GM18868 (cell line): ENCODE data around the gene YAF2.
"Not testable (repeated sequence)": the region's sequence is repeated elsewhere in the genome, so short reads cannot be mapped to it uniquely, and the experiment has no call there.

Experiments
- ATAC-seq: cut with Tn5 transposase; IDR thresholded peaks from one replicate; pipeline ENCODE4 v1.9.1; 2021; ENCODE audit warnings: mild to moderate bottlenecking, moderate library complexity; ENCODE audit not compliant: unreplicated experiment

The YAF2 gene

DNA sequence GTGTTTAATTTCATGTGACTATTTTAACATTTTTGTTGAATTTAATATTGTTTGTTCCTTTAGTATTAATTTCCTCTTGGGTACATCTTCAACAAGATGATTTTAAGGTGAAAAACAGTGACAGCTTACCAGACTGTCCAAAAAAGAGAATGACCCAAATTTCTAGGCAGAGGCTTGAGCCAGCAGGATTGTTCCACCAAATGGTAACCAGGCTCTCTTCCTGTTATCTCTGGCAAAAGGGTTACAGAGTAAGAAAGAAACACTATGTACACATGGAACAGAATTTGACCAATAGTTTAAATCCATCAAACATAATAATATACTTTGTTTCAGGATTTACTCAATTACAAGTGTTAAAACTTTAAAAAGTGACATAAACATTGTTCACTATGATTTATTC is 39.0 kb downstream of the YAF2 start:
- no peak for ATAC-seq

DNA sequence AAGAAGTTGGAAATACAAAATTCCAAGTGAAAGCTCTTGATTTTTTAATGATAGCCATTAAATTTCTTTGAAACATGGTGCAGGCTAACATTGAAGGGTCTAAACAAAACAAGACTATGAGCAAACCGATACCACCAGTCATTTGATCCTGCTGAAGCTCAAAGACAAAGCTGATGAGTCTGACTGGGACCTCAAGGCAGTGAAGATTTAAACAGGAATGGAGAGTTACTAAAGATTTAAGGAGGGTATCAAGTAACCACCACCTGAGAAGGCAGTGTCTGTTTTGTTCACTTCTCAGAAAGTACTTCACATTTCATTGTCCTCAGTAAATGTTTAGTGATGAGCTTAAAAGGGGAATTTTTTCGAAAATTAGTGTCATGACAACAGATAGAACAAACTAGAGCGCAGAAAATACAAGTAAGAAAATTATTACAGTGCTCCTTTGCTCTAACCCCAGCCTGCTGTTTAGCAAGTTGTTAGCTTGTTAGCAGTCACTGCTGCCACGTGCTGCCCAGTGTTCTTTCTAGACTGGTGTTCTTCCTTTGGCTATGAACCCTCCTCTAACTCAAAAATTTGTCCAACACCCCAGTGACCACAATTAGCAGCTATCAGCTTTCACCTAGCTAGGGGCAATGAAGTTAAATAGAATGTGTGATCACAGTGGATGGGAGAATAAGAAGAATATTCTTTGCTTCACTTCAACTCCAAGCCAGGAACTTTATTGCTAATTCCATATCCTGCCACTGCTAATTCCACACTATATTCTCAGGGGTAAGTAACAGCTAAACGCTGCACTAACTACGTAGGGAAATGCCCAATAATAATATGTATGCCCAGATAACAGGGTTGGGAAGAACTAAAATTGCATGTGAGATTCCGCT is 41.1 kb downstream of the YAF2 start:
- ATAC-seq = no peak

DNA sequence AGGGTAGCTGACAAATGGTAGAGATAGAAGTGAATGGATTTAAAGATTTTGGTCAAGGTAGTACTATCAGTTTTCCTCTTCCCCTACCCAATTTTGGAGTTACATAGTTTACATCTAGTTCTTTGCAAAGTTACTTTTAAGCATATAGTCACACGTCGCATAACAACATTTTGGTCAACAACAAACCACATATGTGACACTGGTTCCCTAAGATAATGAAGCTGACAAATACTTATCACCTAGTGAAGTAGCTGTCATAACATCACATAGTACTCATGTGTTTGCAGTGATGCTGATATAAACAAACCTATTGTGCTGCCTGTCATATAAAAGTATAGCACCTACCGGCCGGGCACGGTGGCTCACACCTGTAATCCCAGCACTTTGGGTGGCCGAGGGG is 45.4 kb downstream of the YAF2 start:
- no peak for ATAC-seq

DNA sequence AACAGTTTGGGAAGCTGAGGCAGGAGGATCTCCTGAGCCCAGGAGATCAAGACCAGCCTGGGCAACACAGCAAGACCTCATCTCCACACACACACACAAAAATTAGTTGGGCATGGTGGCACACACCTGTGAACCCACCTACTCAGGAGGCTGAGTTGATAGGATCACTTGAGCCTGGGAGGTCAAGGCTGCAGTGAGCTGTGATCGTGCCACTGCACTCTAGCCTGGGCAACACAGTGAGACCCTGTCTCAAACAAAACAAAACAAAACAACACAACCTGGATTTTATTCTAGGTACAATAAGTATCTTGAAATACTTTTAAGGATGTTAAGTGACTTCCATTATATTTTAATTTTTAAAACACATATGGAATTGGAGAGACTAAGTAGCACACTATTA is 45.8 kb downstream of the YAF2 start:
- ATAC-seq = no peak

DNA sequence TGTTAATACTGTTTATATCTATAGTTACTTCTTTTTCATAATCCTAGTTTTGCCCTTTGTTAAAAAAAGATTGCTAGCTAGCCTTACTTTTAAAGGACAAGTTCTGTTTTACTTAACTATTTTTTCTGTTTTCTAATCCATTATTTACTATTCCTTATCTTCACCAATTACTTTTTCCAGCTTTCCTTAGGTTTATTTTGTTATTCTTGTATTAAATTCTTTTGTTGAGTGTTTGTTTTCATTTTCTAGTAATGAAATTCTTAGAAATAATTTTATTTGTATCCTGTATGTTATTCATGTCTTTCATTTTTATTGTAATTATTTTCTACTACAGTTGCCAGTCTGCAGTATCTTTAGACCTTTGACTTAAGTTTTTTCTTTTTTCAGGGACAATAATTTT is 47.7 kb downstream of the YAF2 start:
- ATAC-seq = no peak

DNA sequence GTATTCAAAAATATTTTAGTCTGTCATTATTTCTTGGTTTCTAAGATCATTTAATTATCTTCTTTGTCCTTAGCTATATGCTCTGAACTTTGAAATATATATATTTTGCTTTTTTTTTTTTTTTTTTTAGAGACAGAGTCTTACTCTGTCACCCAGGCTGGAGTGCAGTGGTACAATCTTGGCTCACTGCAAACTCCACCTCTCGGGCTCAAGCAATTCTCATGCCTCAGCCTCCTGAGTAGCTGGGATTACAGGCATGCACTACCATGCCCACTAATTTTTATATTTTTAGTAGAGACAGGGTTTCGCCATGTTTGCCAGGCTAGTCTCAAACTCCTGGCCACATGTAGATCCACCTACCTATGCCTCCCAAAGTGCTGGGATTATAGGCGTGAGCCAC is 49.8 kb downstream of the YAF2 start:
- not testable (repeated sequence) for ATAC-seq

DNA sequence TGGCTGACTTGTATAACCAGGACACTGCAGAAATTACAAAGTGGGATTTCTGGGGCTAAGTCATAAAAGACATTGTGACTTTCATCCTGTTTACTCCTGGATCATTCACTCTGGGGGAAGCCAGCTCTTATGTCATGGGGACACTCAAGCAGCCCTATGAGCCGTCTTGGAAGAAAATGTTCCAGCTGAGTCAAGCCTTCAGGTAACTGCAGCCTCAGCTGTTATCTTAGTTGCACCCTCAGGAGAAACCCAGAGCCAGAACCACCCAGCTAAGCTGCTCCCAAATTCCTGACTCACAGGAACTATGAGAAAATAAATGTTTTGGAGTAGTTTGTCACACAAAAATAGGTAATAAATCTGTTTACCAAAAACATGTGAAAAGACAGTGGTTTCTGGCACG is 50.2 kb downstream of the YAF2 start:
- ATAC-seq = no peak

DNA sequence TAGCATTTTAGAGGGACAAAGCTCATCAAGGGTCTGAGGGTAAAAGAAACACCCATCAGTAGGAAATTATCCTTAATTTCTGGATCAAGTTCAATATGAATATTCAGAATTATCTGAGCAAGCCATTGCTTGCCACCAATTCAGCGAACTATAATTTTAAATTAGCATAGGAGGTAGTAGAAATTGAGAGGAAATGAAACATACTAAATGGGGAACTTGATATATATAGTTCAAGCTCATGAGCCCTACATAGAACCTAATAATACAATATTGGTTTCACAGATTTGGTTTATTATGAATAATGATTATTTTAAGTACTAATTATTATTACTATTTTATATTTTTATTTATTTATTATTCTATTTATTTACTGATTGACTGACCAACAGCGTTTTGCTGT is 51.3 kb downstream of the YAF2 start:
- ATAC-seq = peak; percentile 79

DNA sequence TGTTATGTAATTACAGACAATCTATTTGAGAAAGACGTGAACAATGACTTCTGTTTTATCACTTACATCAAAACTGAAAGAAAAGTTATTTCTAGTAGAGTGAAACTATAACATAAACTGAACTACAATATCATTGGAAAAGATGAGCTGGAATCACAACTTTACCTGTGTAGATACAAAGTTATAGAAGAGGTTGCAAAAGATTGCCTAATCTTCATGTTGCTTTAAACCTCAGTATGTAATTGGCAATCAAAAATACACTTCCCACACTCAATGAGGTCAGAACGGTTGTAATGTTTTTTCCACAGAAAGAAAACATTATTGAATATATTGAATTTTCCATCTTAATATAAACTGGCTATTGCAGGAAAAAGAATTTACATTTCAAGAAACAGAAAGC is 55.7 kb downstream of the YAF2 start:
- no peak for ATAC-seq

DNA sequence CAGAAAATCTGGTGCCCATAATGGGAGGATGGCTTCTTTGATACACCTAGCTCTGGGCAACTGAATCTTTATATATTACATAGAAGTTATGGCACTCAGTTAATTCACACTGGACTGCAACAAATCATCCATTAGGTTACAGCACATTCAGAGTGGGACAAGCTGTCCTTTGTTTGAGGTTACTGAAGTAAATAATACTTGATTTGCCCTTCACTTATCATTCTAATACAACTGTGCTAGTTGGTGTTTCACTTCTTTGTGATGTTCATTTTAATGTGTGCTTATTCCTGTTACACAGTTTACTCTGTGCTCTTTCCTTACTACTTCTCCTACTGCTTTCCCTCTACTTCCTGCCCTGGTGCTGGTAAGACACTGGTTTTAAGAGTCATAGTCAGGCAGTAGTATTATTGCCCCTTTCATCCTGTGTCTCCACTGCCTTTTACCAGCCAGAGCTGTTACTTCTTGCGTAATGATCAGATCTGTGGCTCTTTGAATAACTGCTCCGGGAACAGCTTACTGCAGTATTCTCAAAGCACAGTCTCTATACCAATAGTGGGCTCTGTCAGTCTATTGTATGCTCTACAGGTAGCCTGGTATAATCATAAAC is 57.0 kb downstream of the YAF2 start:
- no peak for ATAC-seq

DNA sequence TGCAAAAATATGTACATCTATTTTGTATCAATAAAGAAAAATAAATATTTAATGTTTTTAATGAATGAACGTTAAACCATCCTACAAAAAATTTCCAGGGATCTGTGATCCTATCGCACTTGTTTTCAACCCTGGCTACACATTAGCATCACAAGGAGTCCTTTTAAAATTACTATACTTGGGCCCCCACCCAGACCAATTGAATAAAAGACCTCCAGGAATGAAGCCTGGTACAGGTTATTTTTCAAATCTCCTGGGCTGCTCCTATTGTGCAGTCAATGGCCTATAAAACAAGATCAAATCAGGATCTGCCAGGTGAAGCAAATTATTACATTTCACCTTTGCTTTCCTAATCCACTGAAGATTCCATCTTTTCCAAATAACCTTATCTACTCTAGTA is 59.9 kb downstream of the YAF2 start:
- no peak for ATAC-seq

DNA sequence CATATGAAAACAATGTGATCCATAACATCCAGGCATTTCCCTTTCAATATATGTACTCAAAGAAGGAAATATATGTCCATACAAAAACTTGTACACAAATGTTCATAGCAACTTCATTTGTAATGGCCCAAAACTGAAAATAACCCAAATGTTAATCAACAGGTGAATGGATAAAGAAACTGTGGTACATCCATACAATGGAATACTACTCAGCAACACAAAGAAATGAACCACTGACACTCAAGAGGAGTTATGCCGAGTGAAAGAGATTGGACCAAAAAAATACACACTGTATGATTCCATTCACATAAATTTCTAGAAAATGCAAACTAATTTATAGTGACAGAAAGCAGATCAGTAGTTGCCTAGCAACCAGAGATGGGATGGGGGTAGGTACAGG is 63.1 kb downstream of the YAF2 start:
- ATAC-seq = no peak

DNA sequence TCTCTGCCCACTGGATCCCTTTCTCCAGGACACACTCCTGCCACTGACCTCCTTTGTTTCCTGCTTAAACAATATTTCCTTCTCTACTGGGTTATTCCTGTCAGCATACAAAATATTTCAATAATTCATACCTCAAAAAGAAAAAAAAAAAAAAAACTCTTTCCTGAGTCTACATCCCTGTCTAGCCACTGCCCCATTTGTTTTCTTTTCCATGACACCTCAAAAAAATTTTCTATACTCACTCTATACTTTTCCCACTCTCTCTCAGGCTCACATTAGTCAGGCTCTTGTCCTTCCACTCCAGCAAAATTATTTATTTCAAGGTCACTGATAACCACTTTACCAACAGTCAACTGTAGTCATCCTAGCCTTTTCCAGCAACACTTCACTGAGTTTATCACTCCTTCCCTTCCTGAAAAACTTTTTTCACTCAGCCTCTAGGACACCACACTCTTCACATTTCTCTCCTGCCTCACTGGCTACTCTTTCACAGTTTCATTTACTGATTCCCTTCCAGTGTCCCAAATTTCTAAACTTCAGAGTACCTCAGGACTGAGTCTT is 64.0 kb downstream of the YAF2 start:
- no peak for ATAC-seq

DNA sequence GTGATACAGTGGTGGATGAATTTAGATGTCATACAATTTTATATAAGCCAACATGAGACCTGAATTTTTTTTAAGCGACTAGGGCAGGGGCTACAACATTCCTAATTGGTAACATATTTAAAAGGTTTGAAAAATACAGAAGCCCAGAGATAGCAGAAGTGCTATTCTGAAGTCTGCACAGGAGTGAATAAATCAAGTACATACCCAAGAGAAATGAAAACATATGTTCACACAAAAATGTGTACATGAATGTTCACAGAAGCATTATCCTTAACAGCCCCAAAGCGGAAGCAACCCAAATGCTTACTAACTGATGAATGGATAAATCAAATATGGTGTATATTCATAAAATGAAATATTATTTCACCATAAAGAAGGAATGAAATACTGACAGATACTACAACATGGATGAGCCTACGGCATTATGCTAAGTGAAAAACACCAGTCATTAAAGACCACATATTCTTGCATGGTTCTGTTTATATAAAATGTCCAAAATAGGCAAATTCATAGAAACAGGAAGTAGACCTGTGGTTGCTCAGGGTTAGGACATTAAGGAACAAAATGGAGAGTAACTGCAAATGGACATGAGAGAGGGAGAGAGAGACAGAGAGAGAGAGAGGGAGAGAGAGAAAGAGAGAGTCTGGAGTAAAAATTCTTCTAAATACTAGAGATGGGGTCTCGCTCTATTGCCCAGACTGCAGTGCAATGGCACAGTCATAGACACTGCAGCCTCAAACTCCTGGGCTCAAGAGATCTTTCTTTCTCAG is 65.4 kb downstream of the YAF2 start:
- no peak for ATAC-seq

DNA sequence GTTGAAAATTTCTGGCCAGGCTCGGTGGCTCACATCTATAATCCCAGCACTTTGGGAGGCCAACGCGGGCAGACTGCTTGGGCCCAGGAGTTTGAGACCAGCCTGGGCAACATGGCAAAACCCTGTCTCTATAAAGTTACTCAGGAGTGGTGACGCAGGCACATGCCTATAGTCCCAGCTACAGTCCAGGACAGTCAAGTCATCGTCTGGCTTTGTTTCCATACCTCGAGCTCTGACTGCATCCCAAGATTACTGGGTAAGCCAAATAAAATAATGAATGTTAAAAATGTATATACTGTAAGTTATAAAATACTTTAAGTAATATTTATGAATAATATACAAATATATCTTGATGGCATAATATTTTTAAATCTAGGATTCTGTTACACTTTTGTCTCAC is 70.3 kb downstream of the YAF2 start:
- no peak for ATAC-seq

DNA sequence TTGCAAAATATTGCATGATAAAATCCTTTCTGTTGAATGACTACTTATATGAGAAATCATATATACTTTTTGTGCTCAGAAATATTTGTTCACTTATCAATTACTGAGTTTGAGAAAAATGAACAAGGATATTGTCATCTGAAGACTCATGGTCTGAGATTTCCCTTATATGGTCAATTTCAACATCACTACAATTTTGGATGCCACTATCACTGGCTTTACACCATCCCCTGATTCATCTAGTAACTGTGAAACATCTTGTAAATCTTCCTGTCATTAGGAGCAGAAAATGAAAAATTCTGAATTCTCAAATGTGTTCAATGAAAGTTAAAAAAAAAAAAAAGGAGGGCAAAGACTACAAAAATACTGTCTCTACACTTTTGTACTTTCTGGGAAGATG is 71.5 kb downstream of the YAF2 start:
- ATAC-seq = no peak

DNA sequence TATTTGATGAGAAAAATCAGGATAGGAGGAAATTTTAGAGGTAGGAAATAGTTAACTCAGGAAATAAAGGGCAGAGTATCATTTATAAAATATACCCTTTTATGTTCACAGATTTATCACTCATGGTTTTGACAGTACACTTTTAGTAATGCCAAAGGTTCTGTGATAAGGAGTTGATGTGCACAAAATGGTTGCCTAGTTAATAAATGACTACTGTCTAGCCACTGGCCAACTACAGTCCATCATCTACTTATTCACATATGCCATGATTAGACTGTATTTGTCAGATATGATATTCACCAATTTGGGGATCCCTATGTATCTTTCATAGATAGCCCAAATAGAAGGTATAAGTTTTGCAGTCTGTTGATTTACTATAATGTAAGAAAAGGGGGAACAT is 74.1 kb downstream of the YAF2 start:
- ATAC-seq = no peak

DNA sequence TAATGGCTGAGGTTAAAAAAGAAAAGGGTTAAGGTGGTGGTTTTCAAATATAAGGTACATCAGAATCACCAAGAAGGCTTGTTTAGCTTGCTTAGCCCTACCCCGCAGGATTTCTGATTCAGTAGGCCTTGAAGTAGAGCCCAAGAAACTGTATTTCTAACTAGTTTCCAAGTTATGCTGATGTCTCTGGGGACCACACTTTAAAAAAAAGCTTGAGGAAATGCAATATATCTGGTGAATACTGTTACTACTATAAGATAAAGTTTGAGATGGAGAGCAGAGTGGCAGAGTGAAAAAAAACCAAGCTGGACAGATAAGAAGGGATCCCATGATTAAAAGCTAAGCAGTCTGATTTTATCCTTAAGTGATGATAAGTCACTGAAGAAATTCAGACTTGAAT is 75.1 kb downstream of the YAF2 start:
- ATAC-seq = no peak

DNA sequence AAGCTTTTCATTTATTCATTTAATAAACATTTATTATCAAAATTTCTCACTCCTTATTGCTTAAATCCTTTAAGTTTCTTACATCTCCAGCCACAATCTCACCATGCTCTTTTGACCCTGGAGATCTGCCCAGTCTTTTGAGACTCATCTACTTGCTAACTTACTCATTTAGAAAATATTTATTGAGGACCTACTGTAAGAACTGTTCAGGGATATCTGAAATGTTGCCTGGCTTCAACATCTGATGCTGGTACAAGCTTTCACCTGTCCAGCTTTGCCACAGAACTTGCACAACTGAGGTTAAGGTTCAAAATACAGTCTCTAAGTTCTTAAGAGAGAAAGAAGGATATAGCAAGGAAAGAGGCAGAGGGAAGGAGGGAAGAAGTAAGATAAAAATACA is 75.9 kb downstream of the YAF2 start:
- no peak for ATAC-seq

DNA sequence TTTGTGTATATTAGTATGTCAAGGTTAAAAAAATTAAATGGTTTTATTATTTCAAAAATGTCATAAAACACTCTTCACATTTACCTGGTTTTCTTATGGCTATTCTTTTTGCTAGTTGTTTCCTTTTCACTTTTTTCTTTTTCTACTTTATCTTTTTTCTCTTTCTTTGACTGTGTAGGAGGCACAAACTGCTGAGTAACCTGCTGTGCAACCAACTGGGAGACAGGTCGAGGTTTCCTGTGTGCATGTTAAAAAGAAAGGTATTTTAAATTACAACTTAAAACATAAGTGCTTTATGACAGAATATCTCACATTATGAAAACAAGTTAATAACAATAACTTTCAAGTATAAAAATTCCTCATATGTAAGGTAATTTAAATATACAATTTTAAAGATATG is 76.5 kb downstream of the YAF2 start:
- no peak for ATAC-seq

DNA sequence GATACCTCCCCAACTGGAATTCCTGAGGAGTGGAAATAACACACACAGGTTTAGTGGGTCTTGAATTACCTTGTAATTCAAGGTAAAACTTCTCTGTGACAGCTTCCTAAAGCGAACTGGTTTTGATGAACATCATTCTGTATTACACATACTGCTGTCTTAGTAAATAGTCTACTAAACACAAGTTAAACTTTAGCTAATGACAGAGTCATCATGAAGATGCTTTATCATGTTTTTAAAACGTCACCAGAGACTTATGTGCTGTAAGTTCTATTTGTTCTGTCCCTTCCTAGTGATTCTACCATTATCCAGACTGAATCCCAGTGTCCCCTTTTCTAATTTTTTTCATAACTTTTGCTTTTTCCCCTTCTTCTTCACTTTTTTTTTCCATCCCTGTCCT is 81.8 kb downstream of the YAF2 start:
- no peak for ATAC-seq
